Liver (tissue), 9 donors: ENCODE results near the gene RCAN2. TPM values are rescaled to one million over a fixed set of nuclear protein-coding genes. Genes with fewer than 3 reads are reported as not detected.

ENCODE experiments used
- DNase-seq: peaks from one replicate; pipeline ENCODE4 v3.0.0-alpha.2; 2017; ENCODE audit warnings: low spot score
- H3K27ac ChIP-seq, 2 donors: one replicate each; pipeline ENCODE4 v1.7.0; 2013; ENCODE audit warnings: inconsistent platforms in 2 of 2, low read length in 2 of 2, control low read depth in 1 of 2, low read depth in 1 of 2, mild to moderate bottlenecking in 1 of 2
- H3K27me3 ChIP-seq, 4 donors: one replicate each; pipeline versions ENCODE4 v1.6.1 to v1.7.0; 2013; ENCODE audit warnings: low read length in 3 of 4, inconsistent platforms in 1 of 4, mild to moderate bottlenecking in 1 of 4, moderate library complexity in 1 of 4; ENCODE audit not compliant: control insufficient read depth in 4 of 4, insufficient read depth in 4 of 4
- H3K36me3 ChIP-seq, 4 donors: one replicate each; pipeline versions ENCODE4 v1.6.1 to v1.7.0; 2013; ENCODE audit warnings: low read length in 3 of 4, mild to moderate bottlenecking in 3 of 4, low read depth in 1 of 4, moderate library complexity in 1 of 4; ENCODE audit not compliant: control insufficient read depth in 4 of 4, insufficient read depth in 3 of 4
- H3K4me1 ChIP-seq, 4 donors: one replicate each; pipeline versions ENCODE4 v1.6.1 to v1.7.0; 2013; ENCODE audit warnings: low read length in 3 of 4, mild to moderate bottlenecking in 3 of 4, moderate library complexity in 1 of 4; ENCODE audit not compliant: control insufficient read depth in 4 of 4, insufficient read depth in 4 of 4
- H3K4me3 ChIP-seq, 3 donors: one replicate each; pipeline versions ENCODE4 v1.6.1 to v1.7.0; 2013; ENCODE audit warnings: low read length in 3 of 3, control low read depth in 1 of 3, low read depth in 1 of 3, mild to moderate bottlenecking in 1 of 3
- H3K9ac ChIP-seq, 2 donors: one replicate each; pipeline ENCODE4 v1.7.0; 2013; ENCODE audit warnings: low read length in 2 of 2, mild to moderate bottlenecking in 2 of 2, moderate library complexity in 2 of 2, control low read depth in 1 of 2, low read depth in 1 of 2
- H3K9me3 ChIP-seq, 4 donors: one replicate each; pipeline versions ENCODE4 v1.6.1 to v1.7.0; 2013; ENCODE audit warnings: low read length in 3 of 4; ENCODE audit not compliant: control insufficient read depth in 4 of 4
- EGR1 ChIP-seq, 2 donors: IDR thresholded peaks; 2 replicates each; pipeline ENCODE4 v1.6.1; 2016 to 2018; ENCODE audit warnings: antibody characterized with exemption in 2 of 2, low read depth in 2 of 2
- FOXA1 ChIP-seq: IDR thresholded peaks from 2 replicates; pipeline ENCODE4 v1.6.1; 2016; ENCODE audit warnings: antibody characterized with exemption
- FOXA2 ChIP-seq: IDR thresholded peaks from 2 replicates; pipeline ENCODE4 v1.6.1; 2016; ENCODE audit warnings: antibody characterized with exemption
- GABPA ChIP-seq, 2 donors: IDR thresholded peaks in 1 of 2; conservative IDR thresholded peaks in 1 of 2; 2 replicates each; pipeline ENCODE4 v1.6.1; 2016; ENCODE audit warnings: antibody characterized with exemption in 2 of 2, mild to moderate bottlenecking in 1 of 2, moderate library complexity in 1 of 2
- HNF4A ChIP-seq, 2 donors: conservative IDR thresholded peaks; 2 replicates each; pipeline ENCODE4 v1.6.1; 2016; ENCODE audit warnings: antibody characterized with exemption in 2 of 2, mild to moderate bottlenecking in 2 of 2
- HNF4G ChIP-seq: IDR thresholded peaks from 2 replicates; pipeline ENCODE4 v1.6.1; 2016; ENCODE audit warnings: antibody characterized with exemption
- JUND ChIP-seq, 2 donors: IDR thresholded peaks; 2 replicates each; pipeline ENCODE4 v1.6.1; 2016; ENCODE audit warnings: antibody characterized with exemption in 2 of 2
- NR2F2 ChIP-seq: IDR thresholded peaks from 2 replicates; pipeline ENCODE4 v1.6.1; 2016; ENCODE audit warnings: antibody characterized with exemption
- RAD21 ChIP-seq, 2 donors: IDR thresholded peaks; 2 replicates each; pipeline ENCODE4 v1.6.1; 2016; ENCODE audit warnings: antibody characterized with exemption in 2 of 2, mild to moderate bottlenecking in 2 of 2
- RXRA ChIP-seq, 2 donors: IDR thresholded peaks; 2 replicates each; pipeline ENCODE4 v1.6.1; 2017 to 2018; ENCODE audit warnings: antibody characterized with exemption in 2 of 2, mild to moderate bottlenecking in 1 of 2
- SP1 ChIP-seq: IDR thresholded peaks from 2 replicates; pipeline ENCODE4 v1.6.1; 2018; ENCODE audit warnings: antibody characterized with exemption, mild to moderate bottlenecking
- TAF1 ChIP-seq: conservative IDR thresholded peaks from 2 replicates; pipeline ENCODE4 v1.6.1; 2016; ENCODE audit warnings: antibody characterized with exemption, mild to moderate bottlenecking
- YY1 ChIP-seq: IDR thresholded peaks from 2 replicates; pipeline ENCODE4 v1.6.1; 2016; ENCODE audit warnings: antibody characterized with exemption, mild to moderate bottlenecking
- WGBS: extraction: QIAGEN DNeasy Blood & Tissue Kit; methylation state at CpG from one replicate; pipeline ENCODE4 v1.1.7; 2013; 5-methylcytosine and 5-hydroxymethylcytosine counted together
- polyA plus RNA-seq, 2 donors: library from polyadenylated mRNA; stranded (reverse) in 1 of 2; unstranded in 1 of 2; fragments of 200-250 nt in 1 of 2; fragments of >200 nt in 1 of 2; fragmentation: Nextera tagmentation in 1 of 2; extraction: Ambion mirVana in 1 of 2; gene quantifications; one replicate each; pipeline versions ENCODE4 v1.2.1 to v1.2.3, GENCODE V29; 2013 to 2015
- total RNA-seq, 2 donors: library from RNA; depleted of rRNA; stranded (reverse); fragments of >200 nt; gene quantifications; one replicate each; pipeline ENCODE4 v1.2.3, GENCODE V29; 2014
- TF ChIP-seq, protein P1 (sequence below): IDR thresholded peaks from 2 replicates; pipeline ENCODE4 v1.6.1; 2016; ENCODE audit warnings: antibody characterized with exemption
- TF ChIP-seq, protein P2 (sequence below): fragments of 150-350 bp; IDR thresholded peaks from 2 replicates; pipeline ENCODE4 v1.5.1; 2017; ENCODE audit warnings: improper control_type of control experiment, low read depth, low read length; ENCODE audit not compliant: missing input control
- TF ChIP-seq, protein P3 (sequence below): IDR thresholded peaks from 2 replicates; pipeline ENCODE4 v1.6.1; 2016; ENCODE audit warnings: antibody characterized with exemption
- TF ChIP-seq, protein P4 (sequence below): IDR thresholded peaks from 2 replicates; pipeline ENCODE4 v1.6.1; 2016; ENCODE audit warnings: antibody characterized with exemption, mild to moderate bottlenecking
- TF ChIP-seq, protein P5 (sequence below): IDR thresholded peaks from 2 replicates; pipeline ENCODE4 v1.6.1; 2016; ENCODE audit warnings: antibody characterized with exemption
- donor health status: healthy.
- donor health status: healthy.
- donor health status: healthy.
- donor health status: healthy.
- donor health status: healthy.

The RCAN2 gene
- total and polyA plus RNA-seq, 4 donors, result 0.19 to 8.2 (median 2.4) TPM

DNA sequence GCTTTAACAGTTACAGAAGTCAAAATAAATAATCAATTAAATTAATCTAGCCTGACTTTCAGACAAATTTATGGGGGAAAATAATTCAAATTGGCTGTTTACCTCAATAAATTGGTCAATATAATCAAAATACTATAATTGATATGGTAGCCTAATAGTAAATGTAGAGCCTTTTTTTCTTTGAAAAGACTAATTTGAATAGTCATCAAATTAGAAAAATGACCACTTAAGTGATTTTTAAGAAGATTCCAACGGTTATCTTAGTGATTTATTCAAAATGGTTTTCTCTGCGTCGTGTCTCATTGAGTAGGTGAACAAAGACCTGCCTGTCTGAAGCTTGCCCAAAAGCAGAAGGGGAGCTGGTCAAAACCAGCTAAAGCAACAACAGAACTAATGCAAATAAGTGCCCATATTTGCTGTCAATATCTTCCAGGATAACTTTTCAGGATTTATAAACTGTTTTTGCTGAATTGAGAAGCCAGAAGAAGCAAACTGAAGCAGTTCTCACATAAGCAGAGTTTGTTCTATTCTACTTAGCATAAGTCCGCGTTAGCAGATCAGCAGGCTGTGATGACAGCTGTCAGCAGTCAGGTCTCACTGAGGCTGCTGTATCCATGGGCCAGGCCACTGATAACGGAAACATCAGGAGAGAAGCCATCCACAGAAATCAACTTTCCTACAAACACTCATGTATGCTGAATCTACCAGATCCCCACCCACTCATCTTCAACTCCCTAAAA, 7.0 kb downstream of the RCAN2 start:
- H3K4me1 ChIP-seq, result no peaks in the 10 kb centered on the region
- 84% methylated on average over 6 of the region's 6 CpGs for WGBS
- peaks cover 0 to 5% (median 0%) of the 10 kb centered on the region in 4 donors for H3K27me3 ChIP-seq
- no peaks in the 10 kb centered on the region for H3K36me3 ChIP-seq
- no peak for DNase-seq
- no peaks in the 10 kb centered on the region for H3K9me3 ChIP-seq
- no peak overlapping the region for H3K4me3 ChIP-seq
- TF ChIP-seq GABPA (IDR thresholded peaks at IDR 0.05 in 1 of 2, conservative IDR thresholded peaks at IDR 0.05 in 1 of 2) (no peak), TAF1 (no peak), HNF4G (no peak), FOXA2 (no peak), FOXA1 (no peak)
- TF ChIP-seq, protein P1, sequence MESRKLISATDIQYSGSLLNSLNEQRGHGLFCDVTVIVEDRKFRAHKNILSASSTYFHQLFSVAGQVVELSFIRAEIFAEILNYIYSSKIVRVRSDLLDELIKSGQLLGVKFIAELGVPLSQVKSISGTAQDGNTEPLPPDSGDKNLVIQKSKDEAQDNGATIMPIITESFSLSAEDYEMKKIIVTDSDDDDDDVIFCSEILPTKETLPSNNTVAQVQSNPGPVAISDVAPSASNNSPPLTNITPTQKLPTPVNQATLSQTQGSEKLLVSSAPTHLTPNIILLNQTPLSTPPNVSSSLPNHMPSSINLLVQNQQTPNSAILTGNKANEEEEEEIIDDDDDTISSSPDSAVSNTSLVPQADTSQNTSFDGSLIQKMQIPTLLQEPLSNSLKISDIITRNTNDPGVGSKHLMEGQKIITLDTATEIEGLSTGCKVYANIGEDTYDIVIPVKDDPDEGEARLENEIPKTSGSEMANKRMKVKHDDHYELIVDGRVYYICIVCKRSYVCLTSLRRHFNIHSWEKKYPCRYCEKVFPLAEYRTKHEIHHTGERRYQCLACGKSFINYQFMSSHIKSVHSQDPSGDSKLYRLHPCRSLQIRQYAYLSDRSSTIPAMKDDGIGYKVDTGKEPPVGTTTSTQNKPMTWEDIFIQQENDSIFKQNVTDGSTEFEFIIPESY, result no peak
- TF ChIP-seq, protein P2, sequence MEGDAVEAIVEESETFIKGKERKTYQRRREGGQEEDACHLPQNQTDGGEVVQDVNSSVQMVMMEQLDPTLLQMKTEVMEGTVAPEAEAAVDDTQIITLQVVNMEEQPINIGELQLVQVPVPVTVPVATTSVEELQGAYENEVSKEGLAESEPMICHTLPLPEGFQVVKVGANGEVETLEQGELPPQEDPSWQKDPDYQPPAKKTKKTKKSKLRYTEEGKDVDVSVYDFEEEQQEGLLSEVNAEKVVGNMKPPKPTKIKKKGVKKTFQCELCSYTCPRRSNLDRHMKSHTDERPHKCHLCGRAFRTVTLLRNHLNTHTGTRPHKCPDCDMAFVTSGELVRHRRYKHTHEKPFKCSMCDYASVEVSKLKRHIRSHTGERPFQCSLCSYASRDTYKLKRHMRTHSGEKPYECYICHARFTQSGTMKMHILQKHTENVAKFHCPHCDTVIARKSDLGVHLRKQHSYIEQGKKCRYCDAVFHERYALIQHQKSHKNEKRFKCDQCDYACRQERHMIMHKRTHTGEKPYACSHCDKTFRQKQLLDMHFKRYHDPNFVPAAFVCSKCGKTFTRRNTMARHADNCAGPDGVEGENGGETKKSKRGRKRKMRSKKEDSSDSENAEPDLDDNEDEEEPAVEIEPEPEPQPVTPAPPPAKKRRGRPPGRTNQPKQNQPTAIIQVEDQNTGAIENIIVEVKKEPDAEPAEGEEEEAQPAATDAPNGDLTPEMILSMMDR, result no peak
- no peak overlapping the region for H3K9ac ChIP-seq
- H3K27ac ChIP-seq, result no peak overlapping the region

DNA sequence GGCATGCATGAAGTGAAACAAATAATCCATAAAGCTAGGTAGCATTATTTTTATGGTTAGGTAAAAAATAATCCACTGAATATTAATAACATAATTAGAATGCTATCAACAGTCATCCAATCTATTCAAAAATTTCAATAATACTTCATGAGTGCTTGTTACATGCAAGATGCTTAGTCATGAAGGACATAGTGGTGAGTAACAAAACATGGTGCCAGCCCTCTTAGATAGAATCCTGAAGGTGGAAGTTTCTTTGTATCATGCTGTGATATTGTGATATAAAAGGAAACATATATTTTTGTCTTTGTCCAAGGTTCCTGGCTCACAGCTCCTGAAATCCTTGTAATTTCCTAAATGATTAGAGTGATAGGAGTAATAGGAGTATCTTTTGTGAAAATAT, 14.9 kb downstream of the RCAN2 start:
- H3K27ac ChIP-seq, result no peak overlapping the region
- no peak for DNase-seq
- no peak for TF ChIP-seq FOXA2
- TF ChIP-seq NR2F2, result no peak
- no peak for TF ChIP-seq RXRA (IDR thresholded peaks at IDR 0.05)
- TF ChIP-seq, protein P1, result no peak
- no peak for TF ChIP-seq GABPA (IDR thresholded peaks at IDR 0.05 in 1 of 2, conservative IDR thresholded peaks at IDR 0.05 in 1 of 2)
- TF ChIP-seq, protein P3, sequence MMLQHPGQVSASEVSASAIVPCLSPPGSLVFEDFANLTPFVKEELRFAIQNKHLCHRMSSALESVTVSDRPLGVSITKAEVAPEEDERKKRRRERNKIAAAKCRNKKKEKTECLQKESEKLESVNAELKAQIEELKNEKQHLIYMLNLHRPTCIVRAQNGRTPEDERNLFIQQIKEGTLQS, result no peak
- TF ChIP-seq, protein P2, result no peak
- TF ChIP-seq JUND (IDR thresholded peaks at IDR 0.05), result no peak
- no peak for TF ChIP-seq YY1
- no peak for TF ChIP-seq TAF1
- TF ChIP-seq, protein P4, sequence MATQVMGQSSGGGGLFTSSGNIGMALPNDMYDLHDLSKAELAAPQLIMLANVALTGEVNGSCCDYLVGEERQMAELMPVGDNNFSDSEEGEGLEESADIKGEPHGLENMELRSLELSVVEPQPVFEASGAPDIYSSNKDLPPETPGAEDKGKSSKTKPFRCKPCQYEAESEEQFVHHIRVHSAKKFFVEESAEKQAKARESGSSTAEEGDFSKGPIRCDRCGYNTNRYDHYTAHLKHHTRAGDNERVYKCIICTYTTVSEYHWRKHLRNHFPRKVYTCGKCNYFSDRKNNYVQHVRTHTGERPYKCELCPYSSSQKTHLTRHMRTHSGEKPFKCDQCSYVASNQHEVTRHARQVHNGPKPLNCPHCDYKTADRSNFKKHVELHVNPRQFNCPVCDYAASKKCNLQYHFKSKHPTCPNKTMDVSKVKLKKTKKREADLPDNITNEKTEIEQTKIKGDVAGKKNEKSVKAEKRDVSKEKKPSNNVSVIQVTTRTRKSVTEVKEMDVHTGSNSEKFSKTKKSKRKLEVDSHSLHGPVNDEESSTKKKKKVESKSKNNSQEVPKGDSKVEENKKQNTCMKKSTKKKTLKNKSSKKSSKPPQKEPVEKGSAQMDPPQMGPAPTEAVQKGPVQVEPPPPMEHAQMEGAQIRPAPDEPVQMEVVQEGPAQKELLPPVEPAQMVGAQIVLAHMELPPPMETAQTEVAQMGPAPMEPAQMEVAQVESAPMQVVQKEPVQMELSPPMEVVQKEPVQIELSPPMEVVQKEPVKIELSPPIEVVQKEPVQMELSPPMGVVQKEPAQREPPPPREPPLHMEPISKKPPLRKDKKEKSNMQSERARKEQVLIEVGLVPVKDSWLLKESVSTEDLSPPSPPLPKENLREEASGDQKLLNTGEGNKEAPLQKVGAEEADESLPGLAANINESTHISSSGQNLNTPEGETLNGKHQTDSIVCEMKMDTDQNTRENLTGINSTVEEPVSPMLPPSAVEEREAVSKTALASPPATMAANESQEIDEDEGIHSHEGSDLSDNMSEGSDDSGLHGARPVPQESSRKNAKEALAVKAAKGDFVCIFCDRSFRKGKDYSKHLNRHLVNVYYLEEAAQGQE, result no peak
- no peak for TF ChIP-seq EGR1 (IDR thresholded peaks at IDR 0.05; ENCODE audit: low read depth in 2 of 2)
- TF ChIP-seq, protein P5, sequence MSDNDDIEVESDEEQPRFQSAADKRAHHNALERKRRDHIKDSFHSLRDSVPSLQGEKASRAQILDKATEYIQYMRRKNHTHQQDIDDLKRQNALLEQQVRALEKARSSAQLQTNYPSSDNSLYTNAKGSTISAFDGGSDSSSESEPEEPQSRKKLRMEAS, result no peak
- TF ChIP-seq FOXA1, result no peak
- TF ChIP-seq RAD21 (IDR thresholded peaks at IDR 0.05), result no peak
- no peak for TF ChIP-seq HNF4A (conservative IDR thresholded peaks at IDR 0.05)
- no peak for TF ChIP-seq SP1

More for the DNA sequence above, 14.9 kb downstream of the RCAN2 start:
- H3K4me1 ChIP-seq, result no peaks in the 10 kb centered on the region
- no peaks in the 10 kb centered on the region for H3K27me3 ChIP-seq
- no peak overlapping the region for H3K9ac ChIP-seq
- no peak overlapping the region for H3K4me3 ChIP-seq
- no peaks in the 10 kb centered on the region for H3K36me3 ChIP-seq
- H3K9me3 ChIP-seq, result no peaks in the 10 kb centered on the region
